ENCODE measurements around the gene GIGYF1. TPM values are rescaled to one million over a fixed set of nuclear protein-coding genes. Genes with fewer than 3 reads are reported as not detected.

Gene GIGYF1
- polyA plus RNA-seq, 1 donor from 2014 or later, result 28.3 TPM

GRCh38 chr7:100641860-100642533 is 52.1 kb downstream of the GIGYF1 start:
- Histone ChIP-seq H3K9me3 (ENCODE audit: low read length) (no peaks in the 10 kb centered on the region), H3F3A (ENCODE audit: insufficient read depth, low read length, poor library complexity, severe bottlenecking) (no peaks in the 10 kb centered on the region), H3K9me2 (ENCODE audit: insufficient read depth, low read length) (no peaks in the 10 kb centered on the region), H3K79me2 (replicated peaks; ENCODE audit: insufficient read depth, low read length) (no peaks in the 10 kb centered on the region), H3K4me2 (ENCODE audit: low read length) (no peak overlapping the region), H4K20me1 (ENCODE audit: insufficient read depth) (no peaks in the 10 kb centered on the region), H2AFZ (ENCODE audit: low read depth, low read length) (no peak overlapping the region), H3K4me3 (ENCODE audit: low read length) (no peak overlapping the region), H3K9ac (ENCODE audit: low read length) (no peak overlapping the region), H3K36me3 (ENCODE audit: insufficient read depth, low read length) (no peaks in the 10 kb centered on the region), H3K27ac (ENCODE audit: low read length) (no peak overlapping the region), H3K27me3 (ENCODE audit: insufficient read depth, low read depth, low read length) (no peaks in the 10 kb centered on the region)
- TF ChIP-seq CTCF (IDR thresholded peaks at IDR 0.05; ENCODE audit: poor library complexity, severe bottlenecking), result no peak
- no peak for TF ChIP-seq POLR2AphosphoS5 (IDR thresholded peaks at IDR 0.05)
- TF ChIP-seq EP300 (conservative IDR thresholded peaks at IDR 0.05; ENCODE audit: poor library complexity, severe bottlenecking), result no peak
- no peak for TF ChIP-seq MXI1 (conservative IDR thresholded peaks at IDR 0.05; ENCODE audit: poor library complexity, severe bottlenecking)
- no peak for TF ChIP-seq RAD21 (conservative IDR thresholded peaks at IDR 0.05)
- TF ChIP-seq EZH2 (IDR thresholded peaks at IDR 0.05; ENCODE audit: borderline replicate concordance, insufficient read depth, low read length, poor library complexity, severe bottlenecking), result no peak
- no peak for TF ChIP-seq SMC3 (conservative IDR thresholded peaks at IDR 0.05; ENCODE audit: poor library complexity)
- TF ChIP-seq TAF1 (IDR thresholded peaks at IDR 0.05; ENCODE audit: low read depth), result no peak
- TF ChIP-seq REST (IDR thresholded peaks at IDR 0.05; ENCODE audit: borderline replicate concordance), result no peak

- no peak for TF ChIP-seq EP300 (conservative IDR thresholded peaks at IDR 0.05; ENCODE audit: poor library complexity, severe bottlenecking)
- no peak for TF ChIP-seq CTCF (IDR thresholded peaks at IDR 0.05; ENCODE audit: poor library complexity, severe bottlenecking)
- TF ChIP-seq POLR2AphosphoS5 (IDR thresholded peaks at IDR 0.05), result no peak
- TF ChIP-seq REST (IDR thresholded peaks at IDR 0.05; ENCODE audit: borderline replicate concordance), result no peak
- H3K4me3 ChIP-seq (ENCODE audit: low read length), result no peak within 1 kb of the TSS
- H2AFZ ChIP-seq (ENCODE audit: low read depth, low read length), result no peak within 1 kb of the TSS
- H3K9ac ChIP-seq (ENCODE audit: low read length), result no peak within 1 kb of the TSS
- no peak within 1 kb of the TSS for H3K4me2 ChIP-seq (ENCODE audit: low read length)
- no peaks in the 10 kb centered on the region for H3K9me2 ChIP-seq (ENCODE audit: insufficient read depth, low read length)
- H3K79me2 ChIP-seq (replicated peaks; ENCODE audit: insufficient read depth, low read length), result no peaks in the 10 kb centered on the region
- no peak within 1 kb of the TSS for H3K27ac ChIP-seq (ENCODE audit: low read length)
- no peaks in the 10 kb centered on the region for H3K36me3 ChIP-seq (ENCODE audit: insufficient read depth, low read length)
- H4K20me1 ChIP-seq (ENCODE audit: insufficient read depth), result no peaks in the 10 kb centered on the region
- no peaks in the 10 kb centered on the region for H3K9me3 ChIP-seq (ENCODE audit: low read length)
- no peaks in the 10 kb centered on the region for H3F3A ChIP-seq (ENCODE audit: insufficient read depth, low read length, poor library complexity, severe bottlenecking)
- no peaks in the 10 kb centered on the region for H3K27me3 ChIP-seq (ENCODE audit: insufficient read depth, low read depth, low read length)
These were observed 52.6 kb downstream of the GIGYF1 start, which contains the start of gene TFR2 for GRCh38 chr7:100641463-100641859. Gene TFR2, minus strand, starts transcription at chr7:100641552. Its CDS starts 43 bp downstream, at chr7:100641509.
